ENCODE data around the gene NAALADL2.

Gene NAALADL2

GRCh38 chr3:175659670-175660350 lies 800.7 kb downstream of the NAALADL2 start:
- Histone ChIP-seq H3K27me3 (ENCODE audit: low read depth, low read length) (no peaks in the 10 kb centered on the region), H3K4me3 (ENCODE audit: low read length) (no peak overlapping the region), H4K20me1 (ENCODE audit: insufficient read depth, low read length) (no peaks in the 10 kb centered on the region), H3K4me1 (ENCODE audit: low read length) (no peaks in the 10 kb centered on the region), H2AFZ (ENCODE audit: low read depth, low read length) (no peak overlapping the region), H3K36me3 (replicated peaks; ENCODE audit: low read depth, low read length) (no peaks in the 10 kb centered on the region), H3K27ac (ENCODE audit: low read length) (no peak overlapping the region), H3K79me2 (ENCODE audit: low read length) (no peaks in the 10 kb centered on the region), H3K4me2 (ENCODE audit: low read length) (no peak overlapping the region), H3K9me3 (ENCODE audit: insufficient read depth, low read length) (no peaks in the 10 kb centered on the region), H3K9ac (ENCODE audit: low read length) (no peak overlapping the region)
- no peak for TF ChIP-seq EZH2phosphoT487 (IDR thresholded peaks at IDR 0.05; ENCODE audit: low read depth)
- TF ChIP-seq, protein P1, sequence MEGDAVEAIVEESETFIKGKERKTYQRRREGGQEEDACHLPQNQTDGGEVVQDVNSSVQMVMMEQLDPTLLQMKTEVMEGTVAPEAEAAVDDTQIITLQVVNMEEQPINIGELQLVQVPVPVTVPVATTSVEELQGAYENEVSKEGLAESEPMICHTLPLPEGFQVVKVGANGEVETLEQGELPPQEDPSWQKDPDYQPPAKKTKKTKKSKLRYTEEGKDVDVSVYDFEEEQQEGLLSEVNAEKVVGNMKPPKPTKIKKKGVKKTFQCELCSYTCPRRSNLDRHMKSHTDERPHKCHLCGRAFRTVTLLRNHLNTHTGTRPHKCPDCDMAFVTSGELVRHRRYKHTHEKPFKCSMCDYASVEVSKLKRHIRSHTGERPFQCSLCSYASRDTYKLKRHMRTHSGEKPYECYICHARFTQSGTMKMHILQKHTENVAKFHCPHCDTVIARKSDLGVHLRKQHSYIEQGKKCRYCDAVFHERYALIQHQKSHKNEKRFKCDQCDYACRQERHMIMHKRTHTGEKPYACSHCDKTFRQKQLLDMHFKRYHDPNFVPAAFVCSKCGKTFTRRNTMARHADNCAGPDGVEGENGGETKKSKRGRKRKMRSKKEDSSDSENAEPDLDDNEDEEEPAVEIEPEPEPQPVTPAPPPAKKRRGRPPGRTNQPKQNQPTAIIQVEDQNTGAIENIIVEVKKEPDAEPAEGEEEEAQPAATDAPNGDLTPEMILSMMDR (IDR thresholded peaks at IDR 0.05; ENCODE audit: low read depth, low read length) = no peak

DNA sequence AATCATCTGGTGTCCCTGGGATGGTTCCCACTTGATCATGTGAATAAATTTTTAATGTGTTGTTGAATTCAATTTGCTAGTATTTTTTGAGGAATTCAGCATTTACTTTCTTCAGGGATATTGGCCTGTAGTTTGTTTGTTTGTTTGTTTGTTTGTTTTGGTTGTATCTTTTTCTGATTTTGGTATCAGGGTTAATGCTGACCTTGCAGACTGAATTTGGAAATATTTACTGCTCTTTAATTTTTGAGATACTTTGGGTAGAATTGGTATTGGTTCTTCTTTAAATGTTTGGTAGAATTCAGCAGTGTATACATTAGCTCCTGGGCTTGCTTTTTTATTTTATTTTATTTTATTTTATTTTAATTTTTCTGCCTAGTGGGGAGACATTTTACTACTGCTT lies 803.7 kb downstream of the NAALADL2 start:
- H4K20me1 ChIP-seq (ENCODE audit: insufficient read depth, low read length) = no peaks in the 10 kb centered on the region
- no peaks in the 10 kb centered on the region for H3K79me2 ChIP-seq (ENCODE audit: low read length)
- no peaks in the 10 kb centered on the region for H3K27me3 ChIP-seq (ENCODE audit: low read depth, low read length)
- H3K4me3 ChIP-seq (ENCODE audit: low read length) = no peak overlapping the region
- H2AFZ ChIP-seq (ENCODE audit: low read depth, low read length) = no peak overlapping the region
- no peak for TF ChIP-seq EZH2phosphoT487 (IDR thresholded peaks at IDR 0.05; ENCODE audit: low read depth)
- TF ChIP-seq, protein P1 (IDR thresholded peaks at IDR 0.05; ENCODE audit: low read depth, low read length) = no peak
- no peak overlapping the region for H3K27ac ChIP-seq (ENCODE audit: low read length)
- no peaks in the 10 kb centered on the region for H3K9me3 ChIP-seq (ENCODE audit: insufficient read depth, low read length)
- no peaks in the 10 kb centered on the region for H3K4me1 ChIP-seq (ENCODE audit: low read length)
- H3K36me3 ChIP-seq (replicated peaks; ENCODE audit: low read depth, low read length) = no peaks in the 10 kb centered on the region
- H3K9ac ChIP-seq (ENCODE audit: low read length) = no peak overlapping the region
- H3K4me2 ChIP-seq (ENCODE audit: low read length) = no peak overlapping the region

GRCh38 chr3:175664911-175665310 lies 805.8 kb downstream of the NAALADL2 start:
- H3K9me3 ChIP-seq (ENCODE audit: insufficient read depth, low read length) = no peaks in the 10 kb centered on the region
- no peak overlapping the region for H3K4me2 ChIP-seq (ENCODE audit: low read length)
- H3K4me1 ChIP-seq (ENCODE audit: low read length) = no peaks in the 10 kb centered on the region
- H3K36me3 ChIP-seq (replicated peaks; ENCODE audit: low read depth, low read length) = no peaks in the 10 kb centered on the region
- no peak overlapping the region for H3K9ac ChIP-seq (ENCODE audit: low read length)
- H3K27me3 ChIP-seq (ENCODE audit: low read depth, low read length) = no peaks in the 10 kb centered on the region
- H2AFZ ChIP-seq (ENCODE audit: low read depth, low read length) = no peak overlapping the region
- TF ChIP-seq EZH2phosphoT487 (IDR thresholded peaks at IDR 0.05; ENCODE audit: low read depth) = no peak
- TF ChIP-seq, protein P1 (IDR thresholded peaks at IDR 0.05; ENCODE audit: low read depth, low read length) = no peak
- no peak overlapping the region for H3K4me3 ChIP-seq (ENCODE audit: low read length)
- H3K27ac ChIP-seq (ENCODE audit: low read length) = no peak overlapping the region
- no peaks in the 10 kb centered on the region for H3K79me2 ChIP-seq (ENCODE audit: low read length)
- no peaks in the 10 kb centered on the region for H4K20me1 ChIP-seq (ENCODE audit: insufficient read depth, low read length)

DNA sequence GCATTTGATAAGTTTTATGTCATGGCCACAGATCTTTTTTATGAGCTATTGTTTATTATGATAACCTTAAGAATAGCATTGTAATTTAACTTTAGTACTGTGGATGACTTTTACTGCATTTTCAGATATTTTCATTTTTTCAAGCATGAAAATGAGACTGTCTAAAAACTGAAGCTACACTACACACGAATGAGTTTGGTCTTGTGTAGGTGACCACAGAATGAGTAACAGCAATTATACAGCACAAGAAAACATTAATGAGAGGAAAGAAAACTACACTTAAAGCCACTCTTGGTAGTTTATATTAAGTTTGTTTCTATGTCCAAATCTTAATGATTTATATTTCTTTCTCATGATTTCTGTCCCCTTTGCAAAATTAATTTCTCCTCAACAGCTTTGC lies 809.2 kb downstream of the NAALADL2 start:
- no peaks in the 10 kb centered on the region for H3K36me3 ChIP-seq (replicated peaks; ENCODE audit: low read depth, low read length)
- H3K27ac ChIP-seq (ENCODE audit: low read length) = no peak overlapping the region
- H3K9ac ChIP-seq (ENCODE audit: low read length) = no peak overlapping the region
- 0 out of 2 replicates have a peak, but pooled peaks cover 5% of the 10 kb centered on the region for H3K4me1 ChIP-seq (ENCODE audit: low read length)
- no peak for TF ChIP-seq EZH2phosphoT487 (IDR thresholded peaks at IDR 0.05; ENCODE audit: low read depth)
- TF ChIP-seq, protein P1 (IDR thresholded peaks at IDR 0.05; ENCODE audit: low read depth, low read length) = no peak
- no peak overlapping the region for H3K4me3 ChIP-seq (ENCODE audit: low read length)
- H4K20me1 ChIP-seq (ENCODE audit: insufficient read depth, low read length) = no peaks in the 10 kb centered on the region
- H3K27me3 ChIP-seq (ENCODE audit: low read depth, low read length) = no peaks in the 10 kb centered on the region
- no peaks in the 10 kb centered on the region for H3K9me3 ChIP-seq (ENCODE audit: insufficient read depth, low read length)
- no peaks in the 10 kb centered on the region for H3K79me2 ChIP-seq (ENCODE audit: low read length)
- no peak overlapping the region for H3K4me2 ChIP-seq (ENCODE audit: low read length)
- H2AFZ ChIP-seq (ENCODE audit: low read depth, low read length) = no peak overlapping the region

Data from OCI-LY3 (cell line).